Fibroblast of villous mesenchyme (primary cell): Measurements from ENCODE around the gene NLGN2. TPM values are rescaled to one million over a fixed set of nuclear protein-coding genes. Genes with fewer than 3 reads are reported as not detected.

Experiments used
- DNase-seq: peaks from one replicate; pipeline ENCODE4 v3.0.0-alpha.2; 2010; ENCODE audit warnings: low read depth
- H3K4me3 ChIP-seq: 2 replicates; pipeline ENCODE4 v1.5.1; 2011; ENCODE audit warnings: low read depth, mild to moderate bottlenecking, low read length
- CTCF ChIP-seq: IDR thresholded peaks from 2 replicates; pipeline ENCODE4 v1.5.1; 2012; ENCODE audit warnings: low read depth, mild to moderate bottlenecking, low read length; ENCODE audit not compliant: insufficient read depth
- total RNA-seq: library from RNA; depleted of rRNA; stranded (reverse); fragments of >200 nt; gene quantifications from 2 replicates; pipeline ENCODE4 v1.2.3, GENCODE V29; 2012

The NLGN2 gene
- total RNA-seq, 1 donor = 9.5 TPM

GRCh38 chr17:7468804-7469389 is 61.3 kb downstream of the NLGN2 start:
- no peak for TF ChIP-seq CTCF
- no peak for DNase-seq
- no peak overlapping the region for H3K4me3 ChIP-seq

Other genes with a start within 250 kb of the NLGN2 start
- gene ASGR1, start 228.5 kb upstream of the NLGN2 start, total RNA-seq = 0.43 and 0.64 TPM in 2 replicates
- gene DLG4, start 188.0 kb upstream of the NLGN2 start, total RNA-seq = 10.6 and 14.2 TPM in 2 replicates
- gene ACADVL, start 187.9 kb upstream of the NLGN2 start, total RNA-seq = 171 and 255 TPM in 2 replicates
- 102 and 105 TPM in 2 replicates for gene DVL2, start 173.3 kb upstream of the NLGN2 start, total RNA-seq
- gene PHF23, start 168.4 kb upstream of the NLGN2 start, total RNA-seq = 51.8 and 54.1 TPM in 2 replicates
- 225 and 265 TPM in 2 replicates for gene GABARAP, start 165.4 kb upstream of the NLGN2 start, total RNA-seq
- 24.5 and 34.1 TPM in 2 replicates for gene CTDNEP1, start 156.1 kb upstream of the NLGN2 start, total RNA-seq
- gene ELP5, start 155.6 kb upstream of the NLGN2 start, total RNA-seq = 29.6 and 36.3 TPM in 2 replicates
- gene CLDN7, start 145.4 kb upstream of the NLGN2 start, total RNA-seq = 2.9 and 5.2 TPM in 2 replicates
- gene SLC2A4, start 126.1 kb upstream of the NLGN2 start, total RNA-seq = under 0.01 TPM in 1 of 2 replicates, not detected in the other
- gene YBX2, start 113.2 kb upstream of the NLGN2 start, total RNA-seq = not detected in 2 replicates
- 607 and 641 TPM in 2 replicates for gene EIF5A, start 100.2 kb upstream of the NLGN2 start, total RNA-seq
- 34.1 and 45.3 TPM in 2 replicates for gene GPS2, start 92.5 kb upstream of the NLGN2 start, total RNA-seq
- 15.1 and 19.4 TPM in 2 replicates for gene NEURL4, start 78.5 kb upstream of the NLGN2 start, total RNA-seq
- 1.9 and 3.9 TPM in 2 replicates for gene ACAP1, start 71.3 kb upstream of the NLGN2 start, total RNA-seq
- 7.4 and 8.6 TPM in 2 replicates for gene KCTD11, start 55.7 kb upstream of the NLGN2 start, total RNA-seq
- gene TMEM95, start 52.7 kb upstream of the NLGN2 start, total RNA-seq = not detected in 2 replicates
- gene TNK1, start 26.8 kb upstream of the NLGN2 start, total RNA-seq = under 0.01 and 2.2 TPM in 2 replicates
- gene PLSCR3, start 13.3 kb upstream of the NLGN2 start, total RNA-seq = 16.8 and 28.3 TPM in 2 replicates
- gene TMEM256, start 3.7 kb upstream of the NLGN2 start, total RNA-seq = 147 and 162 TPM in 2 replicates
- gene SPEM1, start 12.5 kb downstream of the NLGN2 start, total RNA-seq = not detected in 2 replicates
- not detected in 2 replicates for gene SPEM2, start 17.8 kb downstream of the NLGN2 start, total RNA-seq
- gene SPEM3, start 21.0 kb downstream of the NLGN2 start, total RNA-seq = not detected in 2 replicates
- gene TMEM102, start 27.6 kb downstream of the NLGN2 start, total RNA-seq = 2.6 and 3.0 TPM in 2 replicates
- 0.32 and 3.9 TPM in 2 replicates for gene FGF11, start 31.7 kb downstream of the NLGN2 start, total RNA-seq
- gene CHRNB1, start 37.2 kb downstream of the NLGN2 start, total RNA-seq = 6.1 and 6.9 TPM in 2 replicates
- 30.0 and 37.1 TPM in 2 replicates for gene ZBTB4, start 71.8 kb downstream of the NLGN2 start, total RNA-seq
- gene SLC35G6, start 73.6 kb downstream of the NLGN2 start, total RNA-seq = not detected in 2 replicates
- 118 and 127 TPM in 2 replicates for gene POLR2A, start 76.5 kb downstream of the NLGN2 start, total RNA-seq
- gene TNFSF12, start 141.2 kb downstream of the NLGN2 start, total RNA-seq = 11.7 and 14.5 TPM in 2 replicates
- gene TNFSF13, start 150.9 kb downstream of the NLGN2 start, total RNA-seq = 0.43 and 0.64 TPM in 2 replicates
- 69.9 and 75.1 TPM in 2 replicates for gene SENP3, start 154.1 kb downstream of the NLGN2 start, total RNA-seq
- 9.1 and 9.7 TPM in 2 replicates for gene CD68, start 171.8 kb downstream of the NLGN2 start, total RNA-seq
- gene MPDU1, start 176.0 kb downstream of the NLGN2 start, total RNA-seq = 70.5 and 101 TPM in 2 replicates
- gene SOX15, start 182.2 kb downstream of the NLGN2 start, total RNA-seq = under 0.01 and 0.64 TPM in 2 replicates
- gene FXR2, start 207.1 kb downstream of the NLGN2 start, total RNA-seq = 37.4 and 39.7 TPM in 2 replicates
- gene SAT2, start 220.0 kb downstream of the NLGN2 start, total RNA-seq = 23.3 and 37.0 TPM in 2 replicates
- 0.64 and 0.86 TPM in 2 replicates for gene SHBG, start 222.3 kb downstream of the NLGN2 start, total RNA-seq
- not detected in 2 replicates for gene ATP1B2, start 243.1 kb downstream of the NLGN2 start, total RNA-seq